Ishikawa (cell line): Measurements from ENCODE around the gene LRRC74A.

Experiments used
- CEBPB ChIP-seq: IDR thresholded peaks from 2 replicates; pipeline ENCODE4 v1.6.1; 2012
- CREB1 ChIP-seq: IDR thresholded peaks from 2 replicates; pipeline ENCODE4 v1.6.1; 2012; ENCODE audit warnings: low read depth
- EGR1 ChIP-seq: IDR thresholded peaks from 2 replicates; pipeline ENCODE4 v1.6.1; 2012
- EP300 ChIP-seq: IDR thresholded peaks from 2 replicates; pipeline ENCODE4 v1.6.1; 2012; ENCODE audit warnings: borderline replicate concordance
- FOXM1 ChIP-seq: IDR thresholded peaks from 2 replicates; pipeline ENCODE4 v1.6.1; 2012; ENCODE audit warnings: low read depth, borderline replicate concordance
- MAX ChIP-seq: IDR thresholded peaks from 2 replicates; pipeline ENCODE4 v1.6.1; 2012
- NFIC ChIP-seq: IDR thresholded peaks from 2 replicates; pipeline ENCODE4 v1.6.1; 2012
- RAD21 ChIP-seq: IDR thresholded peaks from 2 replicates; pipeline ENCODE4 v1.6.1; 2012; ENCODE audit warnings: low read depth
- REST ChIP-seq: IDR thresholded peaks from 2 replicates; pipeline ENCODE4 v1.6.1; 2012; ENCODE audit warnings: low read depth, mild to moderate bottlenecking
- TAF1 ChIP-seq: IDR thresholded peaks from 2 replicates; pipeline ENCODE4 v1.6.1; 2012; ENCODE audit warnings: low read depth, mild to moderate bottlenecking
- TCF12 ChIP-seq: IDR thresholded peaks from 2 replicates; pipeline ENCODE4 v1.6.1; 2012; ENCODE audit warnings: low read depth
- TEAD4 ChIP-seq: IDR thresholded peaks from 2 replicates; pipeline ENCODE4 v1.6.1; 2012
- USF1 ChIP-seq: IDR thresholded peaks from 2 replicates; pipeline ENCODE4 v1.6.1; 2012
- YY1 ChIP-seq: IDR thresholded peaks from 2 replicates; pipeline ENCODE4 v1.6.1; 2012; ENCODE audit warnings: low read depth
- ZBTB7A ChIP-seq: IDR thresholded peaks from 2 replicates; pipeline ENCODE4 v1.6.1; 2012; ENCODE audit warnings: low read depth

Gene LRRC74A

GRCh38 chr14:76827696-76828296 is 1.6 kb downstream of the LRRC74A start:
- TF ChIP-seq EP300 (no peak), RAD21 (no peak), CREB1 (no peak), NFIC (no peak)

GRCh38 chr14:76828339-76829012 is 2.3 kb downstream of the LRRC74A start:
- TF ChIP-seq EGR1 = no peak
- no peak for TF ChIP-seq TEAD4
- no peak for TF ChIP-seq REST
- no peak for TF ChIP-seq FOXM1
- TF ChIP-seq TAF1 = no peak
- TF ChIP-seq TCF12 = no peak
- no peak for TF ChIP-seq MAX
- TF ChIP-seq YY1 = no peak
- TF ChIP-seq USF1 = no peak
- no peak for TF ChIP-seq CREB1
- TF ChIP-seq EP300 = no peak
- no peak for TF ChIP-seq ZBTB7A
- TF ChIP-seq RAD21 = no peak
- no peak for TF ChIP-seq CEBPB
- TF ChIP-seq NFIC = no peak

GRCh38 chr14:76829013-76829365 is 2.8 kb downstream of the LRRC74A start:
- no peak for TF ChIP-seq USF1
- TF ChIP-seq ZBTB7A = no peak

GRCh38 chr14:76829650-76830421 is 3.6 kb downstream of the LRRC74A start:
- TF ChIP-seq NFIC (no peak), TEAD4 (no peak), CEBPB (no peak), CREB1 (no peak), YY1 (no peak), REST (no peak), TAF1 (no peak), RAD21 (no peak), ZBTB7A (no peak), USF1 (no peak), TCF12 (no peak), FOXM1 (no peak), MAX (no peak), EP300 (no peak), EGR1 (no peak)

- no peak for TF ChIP-seq YY1
- TF ChIP-seq EP300 = no peak
- TF ChIP-seq USF1 = no peak
- no peak for TF ChIP-seq ZBTB7A
- TF ChIP-seq NFIC = no peak
- TF ChIP-seq TEAD4 = no peak
- no peak for TF ChIP-seq RAD21
- no peak for TF ChIP-seq CEBPB
- no peak for TF ChIP-seq EGR1
- no peak for TF ChIP-seq REST
- TF ChIP-seq MAX = no peak
- TF ChIP-seq TCF12 = no peak
- no peak for TF ChIP-seq CREB1
- TF ChIP-seq TAF1 = no peak
- TF ChIP-seq FOXM1 = no peak
These were observed 4.3 kb downstream of the LRRC74A start for GRCh38 chr14:76830556-76830955.
